ENCODE results near the gene SLC25A51. TPM values are rescaled to one million over a fixed set of nuclear protein-coding genes. Genes with fewer than 3 reads are reported as not detected.

The SLC25A51 gene
- total RNA-seq, 6 experiments from 2014 or later: 29.1 to 35.0 (median 32.9) TPM

GRCh38 chr9:37904445-37905130 lies 661 bp upstream of the SLC25A51 start:
- H3K27ac Mint-ChIP-seq: peak overlapping the region; percentile 86
- peak overlapping the region; percentile 90 for H3K4me3 Mint-ChIP-seq
- H3K4me1 Mint-ChIP-seq (ENCODE audit: low read depth): peaks cover 33% of the 10 kb centered on the region
- DNase-seq: no peak
- no peaks in the 10 kb centered on the region; the same call in 1 of the 2 replicates for H3K36me3 Mint-ChIP-seq (ENCODE audit: low read depth)
- peak; percentile 36 for TF ChIP-seq CTCF (IDR thresholded peaks at IDR 0.05)
- H3K27me3 Mint-ChIP-seq (ENCODE audit: insufficient read depth): peaks cover 5% of the 10 kb centered on the region; the same call in 1 of the 2 replicates
- H3K9me3 Mint-ChIP-seq: no peaks in the 10 kb centered on the region

GRCh38 chr9:37902796-37903646 lies 906 bp downstream of the SLC25A51 start:
- H3K4me1 Mint-ChIP-seq (ENCODE audit: low read depth): peaks cover 33% of the 10 kb centered on the region
- H3K27me3 Mint-ChIP-seq (ENCODE audit: insufficient read depth): peaks cover 5% of the 10 kb centered on the region; the same call in 1 of the 2 replicates
- H3K9me3 Mint-ChIP-seq: no peaks in the 10 kb centered on the region
- peak; percentile 41 for DNase-seq
- no peaks in the 10 kb centered on the region; the same call in 1 of the 2 replicates for H3K36me3 Mint-ChIP-seq (ENCODE audit: low read depth)
- peak overlapping the region; percentile 76 for H3K27ac Mint-ChIP-seq
- peak overlapping the region; percentile 90 for H3K4me3 Mint-ChIP-seq
- TF ChIP-seq CTCF (IDR thresholded peaks at IDR 0.05): no peak

- Mint-ChIP-seq H3K9me3 (no peaks in the 10 kb centered on the region), H3K4me1 (ENCODE audit: low read depth) (peaks cover 39% of the 10 kb centered on the region), H3K36me3 (ENCODE audit: low read depth) (peaks cover 5% of the 10 kb centered on the region; the same call in 1 of the 2 replicates), H3K27me3 (ENCODE audit: insufficient read depth) (peaks cover 5% of the 10 kb centered on the region; the same call in 1 of the 2 replicates), H3K27ac (no peak overlapping the region), H3K4me3 (peak overlapping the region; percentile 90)
- DNase-seq: no peak
- no peak for TF ChIP-seq CTCF (IDR thresholded peaks at IDR 0.05)
Observed at GRCh38 chr9:37902131-37902530, 1.8 kb downstream of the SLC25A51 start.

GRCh38 chr9:37899041-37899440 lies 4.9 kb downstream of the SLC25A51 start:
- peaks cover 28% of the 10 kb centered on the region for H3K4me1 Mint-ChIP-seq (ENCODE audit: low read depth)
- H3K36me3 Mint-ChIP-seq (ENCODE audit: low read depth): peaks cover 16% of the 10 kb centered on the region
- H3K4me3 Mint-ChIP-seq: no peak overlapping the region
- no peaks in the 10 kb centered on the region for H3K9me3 Mint-ChIP-seq
- DNase-seq: peak; percentile 24
- no peak for TF ChIP-seq CTCF (IDR thresholded peaks at IDR 0.05)
- H3K27ac Mint-ChIP-seq: peak overlapping the region; percentile 61
- peaks cover 2% of the 10 kb centered on the region; the same call in 1 of the 2 replicates for H3K27me3 Mint-ChIP-seq (ENCODE audit: insufficient read depth)

GRCh38 chr9:37897665-37898064 lies 6.3 kb downstream of the SLC25A51 start:
- no peaks in the 10 kb centered on the region for H3K9me3 Mint-ChIP-seq
- no peak for DNase-seq
- H3K4me3 Mint-ChIP-seq: no peak overlapping the region
- peaks cover 24% of the 10 kb centered on the region for H3K36me3 Mint-ChIP-seq (ENCODE audit: low read depth)
- peaks cover 26% of the 10 kb centered on the region for H3K4me1 Mint-ChIP-seq (ENCODE audit: low read depth)
- peaks cover 2% of the 10 kb centered on the region; the same call in 1 of the 2 replicates for H3K27me3 Mint-ChIP-seq (ENCODE audit: insufficient read depth)
- peak overlapping the region; percentile 18; the same call in 1 of the 2 replicates for H3K27ac Mint-ChIP-seq
- no peak for TF ChIP-seq CTCF (IDR thresholded peaks at IDR 0.05)
